CD8-positive, alpha-beta memory T cell (primary cell): ENCODE measurements around the gene REEP6. TPM values are rescaled to one million over a fixed set of nuclear protein-coding genes. Genes with fewer than 3 reads are reported as not detected.
A peak's percentile ranks its signal among the peaks of the same experiment; 100 is the strongest.

Experiments
- CTCF ChIA-PET: fragments of 350-600 bp; sonication (Branson Sonifier 250); formaldehyde crosslinking; loops from one replicate; lab custom pipeline; 2021; ENCODE audit warnings: antibody characterized with exemption; lab: Charles Lee
- POLR2A ChIA-PET: fragments of 350-600 bp; sonication (Branson Sonifier 250); formaldehyde crosslinking; loops from one replicate; lab custom pipeline; 2021; ENCODE audit warnings: antibody characterized with exemption; lab: Charles Lee
- DNase-seq, 5 donors: peaks; one replicate each; pipeline versions ENCODE4 v3.0.0 to v3.0.0-alpha.2; 2020 to 2022; ENCODE audit warnings: mixed read lengths in 1 of 5
- H3K27ac ChIP-seq: one replicate; pipeline ENCODE4 v1.7.0; 2013; ENCODE audit warnings: low read depth, mild to moderate bottlenecking, low read length, moderate library complexity
- H3K27me3 ChIP-seq: 2 replicates; pipeline ENCODE4 v1.7.0; 2013; ENCODE audit warnings: low read length, mild to moderate bottlenecking; ENCODE audit not compliant: insufficient read depth, poor library complexity, severe bottlenecking
- H3K36me3 ChIP-seq: 2 replicates; pipeline ENCODE4 v1.7.0; 2013; ENCODE audit warnings: mild to moderate bottlenecking, low read length, moderate library complexity; ENCODE audit not compliant: insufficient read depth
- H3K4me1 ChIP-seq: 2 replicates; pipeline ENCODE4 v1.7.0; 2013; ENCODE audit warnings: mild to moderate bottlenecking, low read length, moderate library complexity; ENCODE audit not compliant: insufficient read depth
- H3K4me3 ChIP-seq: 2 replicates; pipeline ENCODE4 v1.7.0; 2013; ENCODE audit warnings: mild to moderate bottlenecking, low read length
- H3K9me3 ChIP-seq: 2 replicates; pipeline ENCODE4 v1.7.0; 2013; ENCODE audit warnings: mild to moderate bottlenecking, low read length
- H3K27ac Mint-ChIP-seq, 8 donors: one replicate each; pipeline ENCODE4 v1.8.0; 2020 to 2021; ENCODE audit warnings: mixed read lengths in 8 of 8, mild to moderate bottlenecking in 6 of 8, inconsistent platforms in 3 of 8, moderate library complexity in 3 of 8
- H3K27me3 Mint-ChIP-seq, 2 donors: one replicate each; pipeline ENCODE4 v1.8.0; 2020 to 2021; ENCODE audit warnings: mixed read lengths in 2 of 2, mild to moderate bottlenecking in 1 of 2, moderate library complexity in 1 of 2
- H3K36me3 Mint-ChIP-seq, 3 donors: one replicate each; pipeline ENCODE4 v1.8.0; 2020 to 2021; ENCODE audit warnings: mixed read lengths in 3 of 3, inconsistent platforms in 1 of 3, mild to moderate bottlenecking in 1 of 3
- H3K4me1 Mint-ChIP-seq, 3 donors: one replicate each; pipeline ENCODE4 v1.8.0; 2020 to 2021; ENCODE audit warnings: mixed read lengths in 3 of 3, inconsistent platforms in 1 of 3, mild to moderate bottlenecking in 1 of 3
- H3K4me3 Mint-ChIP-seq, 7 donors: one replicate each; pipeline ENCODE4 v1.8.0; 2020 to 2021; ENCODE audit warnings: mixed read lengths in 7 of 7, mild to moderate bottlenecking in 6 of 7, moderate library complexity in 4 of 7, inconsistent platforms in 2 of 7
- H3K9me3 Mint-ChIP-seq, 5 donors: one replicate each; pipeline ENCODE4 v1.8.0; 2020 to 2022; ENCODE audit warnings: mixed read lengths in 5 of 5, mild to moderate bottlenecking in 3 of 5, moderate library complexity in 2 of 5, inconsistent platforms in 1 of 5
- polyA plus RNA-seq: library from polyadenylated mRNA; unstranded; fragments of 300-500 nt; fragmentation: Illumina TruSeq; gene quantifications from one replicate; pipeline ENCODE4 v1.2.3, GENCODE V29; 2021
- total RNA-seq, 2 experiments: library from RNA; stranded (reverse); gene quantifications; one replicate each; pipeline ENCODE4 v1.2.3, GENCODE V29; 2021

The REEP6 gene
- total and polyA plus RNA-seq, 3 experiments from 2014 or later: 1.8 to 4.5 (median 2.0) TPM

DNA sequence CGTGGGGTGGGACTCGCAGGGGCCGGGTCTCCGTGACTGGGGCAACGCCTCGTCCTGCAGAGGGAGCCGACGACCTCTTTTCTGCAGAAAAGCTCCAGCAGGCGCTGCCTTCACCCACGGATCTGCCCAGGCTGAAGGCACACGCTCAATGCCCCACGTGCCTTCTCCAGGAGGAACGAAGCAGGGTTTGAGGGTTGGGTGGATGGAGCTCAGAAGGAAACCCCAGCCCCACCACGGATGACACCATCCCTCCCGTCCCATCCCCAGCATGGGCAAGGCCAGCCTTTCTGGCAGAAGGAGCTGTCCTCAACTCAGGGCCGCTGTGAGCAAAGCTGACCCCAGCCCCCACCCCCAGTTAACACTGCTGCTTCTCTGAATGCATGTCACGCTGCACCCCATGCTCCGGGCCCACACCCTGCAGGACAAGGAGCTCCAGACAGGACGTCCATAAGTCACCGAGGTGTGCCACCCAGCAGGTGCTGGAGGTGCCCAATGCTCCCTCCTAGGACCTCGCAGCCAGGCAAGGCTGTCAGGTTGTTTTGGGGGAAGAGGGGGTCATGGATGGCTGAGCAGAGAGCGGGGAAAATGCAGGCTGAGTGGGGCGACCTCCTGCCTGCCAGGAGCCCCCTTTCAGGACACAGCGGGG, 19.3 kb upstream of the REEP6 start:
- H3K4me1 ChIP-seq: peaks cover 28% of the 10 kb centered on the region
- H3K36me3 Mint-ChIP-seq: peaks cover 0 to 10% (median 0%) of the 10 kb centered on the region in 3 donors
- H3K9me3 Mint-ChIP-seq: no peaks in the 10 kb centered on the region

DNA sequence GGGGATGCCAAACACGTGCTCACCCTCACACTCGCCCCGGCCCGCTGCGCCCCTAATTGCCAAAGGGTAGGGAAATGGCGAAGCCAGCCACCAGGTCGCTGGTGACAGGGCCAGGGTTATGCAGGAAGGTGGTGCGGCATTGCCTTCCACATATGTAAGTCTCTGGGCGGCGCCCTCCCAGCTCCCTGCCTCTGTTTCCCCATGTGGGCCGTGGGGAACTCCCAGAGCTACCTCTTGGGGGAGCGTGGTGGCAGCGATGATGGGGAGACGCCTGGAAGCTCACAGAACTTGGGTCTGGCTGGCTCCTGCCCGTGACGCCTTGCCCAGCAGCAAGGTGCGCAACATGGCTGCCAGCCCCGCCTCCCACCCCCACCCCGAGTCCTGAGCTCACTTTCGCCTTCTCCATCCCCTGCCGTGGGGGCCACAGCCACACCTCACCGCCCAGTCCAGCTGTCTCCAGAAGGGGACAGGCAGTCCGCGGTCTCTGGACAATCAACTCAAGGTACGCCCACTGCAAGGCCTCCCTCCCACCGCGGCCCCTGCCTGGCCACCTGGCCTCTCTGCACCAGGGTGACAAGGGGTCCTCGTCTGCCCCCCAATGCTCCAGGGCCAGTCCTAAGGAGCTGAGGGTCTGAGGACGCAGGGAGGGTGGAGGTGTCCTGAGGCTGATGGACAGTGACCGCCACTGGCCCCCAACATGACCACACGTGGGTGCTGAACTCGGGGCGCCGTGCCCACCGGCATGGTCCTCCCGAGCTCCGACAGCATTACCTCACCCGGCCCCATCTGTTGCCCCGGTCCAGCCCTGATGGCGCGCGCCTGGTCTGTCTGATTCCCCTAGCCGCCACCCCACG, 18.5 kb upstream of the REEP6 start:
- Histone ChIP-seq H3K9me3 (no peaks in the 10 kb centered on the region), H3K36me3 (no peaks in the 10 kb centered on the region), H3K4me1 (peaks cover 24% of the 10 kb centered on the region), H3K4me3 (no peak overlapping the region), H3K27me3 (peaks cover 13% of the 10 kb centered on the region), H3K27ac (no peak overlapping the region)
- Mint-ChIP-seq H3K36me3 (peaks cover 0 to 14% (median 0%) of the 10 kb centered on the region in 3 donors), H3K9me3 (no peaks in the 10 kb centered on the region), H3K4me3 (peak overlapping the region in 3 of 7 donors; percentile 18 to 50 (median 32)), H3K4me1 (peaks cover 8 to 29% (median 13%) of the 10 kb centered on the region in 3 donors), H3K27me3 (peaks cover 0 to 2% of the 10 kb centered on the region in 2 donors), H3K27ac (no peak overlapping the region)
- no peak for DNase-seq
- POLR2A ChIA-PET: interaction anchor here (0.5 to 0.8 kb wide), 3 partner anchors 35 to 1868 kb away, joined by 4 to 5 read pairs (median 4); no protein-coding TSS in a partner anchor
- CTCF ChIA-PET: interaction anchor here (1.1 to 2.3 kb wide), 4 partner anchors 17 to 200 kb away, joined by 3 to 12 read pairs (median 4); no protein-coding TSS in a partner anchor

More for the DNA sequence above, 19.3 kb upstream of the REEP6 start:
- Histone ChIP-seq H3K4me3 (peak overlapping the region; percentile 61), H3K9me3 (no peaks in the 10 kb centered on the region), H3K36me3 (no peaks in the 10 kb centered on the region), H3K27me3 (peaks cover 16% of the 10 kb centered on the region), H3K27ac (no peak overlapping the region)
- POLR2A ChIA-PET: interaction anchor here (0.5 to 1.8 kb wide), 2 partner anchors 26 to 292 kb away, joined by 4 to 5 read pairs; no protein-coding TSS in a partner anchor
- DNase-seq: no peak
- H3K4me1 Mint-ChIP-seq: peaks cover 5 to 25% (median 9%) of the 10 kb centered on the region in 3 donors
- peaks cover 0 to 2% of the 10 kb centered on the region in 2 donors for H3K27me3 Mint-ChIP-seq
- peak overlapping the region in 6 of 7 donors; percentile 22 to 80 (median 53) for H3K4me3 Mint-ChIP-seq
- no peak overlapping the region for H3K27ac Mint-ChIP-seq
- CTCF ChIA-PET: interaction anchor here (1.1 to 2.3 kb wide), 6 partner anchors 16 to 201 kb away, joined by 3 to 12 read pairs (median 4); partner anchors contain the start of gene ADAMTSL5

DNA sequence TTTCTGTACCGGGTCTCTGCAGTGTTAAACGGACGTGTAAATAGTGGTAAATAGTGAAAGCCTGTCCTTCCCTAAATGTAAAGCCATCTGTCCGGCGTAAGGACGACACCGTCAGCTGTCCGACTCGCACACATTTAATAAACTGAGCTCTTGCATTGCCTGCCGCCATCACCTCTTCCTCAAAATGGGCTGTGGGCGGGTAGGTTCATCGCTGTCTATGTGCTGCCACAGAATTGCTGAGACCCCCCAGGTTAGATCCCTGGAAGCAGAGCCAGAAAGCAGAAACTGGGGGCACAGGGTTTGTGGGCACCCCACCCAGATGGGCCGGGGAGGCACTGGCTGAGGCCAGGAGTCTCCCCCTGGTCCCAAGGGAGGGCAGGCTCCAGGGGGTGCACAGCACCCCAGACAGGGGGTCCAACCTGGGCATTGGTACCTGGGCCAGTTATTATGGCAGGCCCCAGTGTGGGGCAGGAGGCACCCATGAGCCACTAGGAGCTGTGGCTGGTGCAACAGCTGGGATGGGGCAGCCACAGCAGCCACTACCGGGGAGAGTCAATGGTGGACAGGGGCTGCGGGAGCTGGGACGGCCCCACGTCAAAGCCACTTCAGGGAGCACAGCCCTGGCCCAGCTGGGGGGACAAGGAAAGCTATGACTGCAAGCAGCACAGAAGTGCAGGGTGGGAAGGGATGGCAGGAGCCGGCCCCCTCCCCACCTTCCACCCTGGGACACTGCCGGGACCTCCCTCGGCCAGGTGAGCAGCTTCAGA, 17.7 kb upstream of the REEP6 start:
- DNase-seq: no peak
- H3K27ac Mint-ChIP-seq: no peak overlapping the region
- H3K4me1 Mint-ChIP-seq: peaks cover 10 to 34% (median 17%) of the 10 kb centered on the region in 3 donors
- Histone ChIP-seq H3K4me3 (no peak overlapping the region), H3K4me1 (peaks cover 27% of the 10 kb centered on the region), H3K27me3 (peaks cover 7% of the 10 kb centered on the region), H3K36me3 (no peaks in the 10 kb centered on the region), H3K9me3 (no peaks in the 10 kb centered on the region), H3K27ac (no peak overlapping the region)
- H3K9me3 Mint-ChIP-seq: no peaks in the 10 kb centered on the region
- H3K27me3 Mint-ChIP-seq: peaks cover 0 to 2% of the 10 kb centered on the region in 2 donors
- POLR2A ChIA-PET: interaction anchor here (0.6 to 1.3 kb wide), 3 partner anchors 29 to 1867 kb away, joined by 3 to 5 read pairs (median 4); no protein-coding TSS in a partner anchor
- CTCF ChIA-PET: interaction anchor here (1.5 to 2.3 kb wide), 3 partner anchors 28 to 194 kb away, joined by 4 to 12 read pairs (median 8); no protein-coding TSS in a partner anchor
- peak overlapping the region in 3 of 7 donors; percentile 5 to 50 (median 8) for H3K4me3 Mint-ChIP-seq
- peaks cover 0 to 16% (median 0%) of the 10 kb centered on the region in 3 donors for H3K36me3 Mint-ChIP-seq

DNA sequence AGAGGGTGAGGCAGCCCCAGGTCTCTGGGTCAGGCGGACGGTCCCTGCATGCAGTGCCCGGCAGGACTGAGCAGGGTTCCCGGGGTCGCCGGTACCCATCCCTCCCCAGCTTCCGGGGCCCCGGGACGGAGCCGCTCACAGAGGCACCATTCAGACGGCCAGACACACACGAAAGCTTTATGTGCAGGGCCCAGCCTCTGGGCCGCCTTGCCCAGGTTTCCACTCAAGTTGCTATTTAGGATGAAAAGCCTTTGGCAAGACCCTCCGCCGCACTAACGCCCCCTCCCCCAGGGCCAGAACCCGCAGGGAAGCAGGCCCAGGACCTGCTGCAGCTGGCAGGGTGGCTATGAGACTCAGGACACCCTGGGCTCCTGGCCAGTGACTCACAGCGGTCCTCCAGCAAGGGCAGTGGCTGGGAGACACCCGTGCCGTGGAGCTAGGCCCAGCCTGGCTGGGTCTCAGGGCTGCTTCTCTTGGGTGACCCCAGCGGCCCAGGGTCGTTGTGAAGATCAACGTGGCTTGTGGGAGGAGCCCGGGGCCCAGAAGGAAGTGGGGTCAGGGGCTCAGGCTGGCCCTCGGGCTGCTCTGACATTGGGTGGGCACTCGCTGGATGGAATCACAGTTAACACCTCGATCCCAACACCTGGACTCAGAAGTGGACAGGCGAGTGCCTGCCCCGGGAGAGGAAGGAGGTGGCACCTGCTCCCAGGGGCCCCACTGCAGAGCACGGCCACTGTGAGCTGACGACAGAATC, 16.8 kb upstream of the REEP6 start:
- peaks cover 28% of the 10 kb centered on the region for H3K4me1 ChIP-seq

DNA sequence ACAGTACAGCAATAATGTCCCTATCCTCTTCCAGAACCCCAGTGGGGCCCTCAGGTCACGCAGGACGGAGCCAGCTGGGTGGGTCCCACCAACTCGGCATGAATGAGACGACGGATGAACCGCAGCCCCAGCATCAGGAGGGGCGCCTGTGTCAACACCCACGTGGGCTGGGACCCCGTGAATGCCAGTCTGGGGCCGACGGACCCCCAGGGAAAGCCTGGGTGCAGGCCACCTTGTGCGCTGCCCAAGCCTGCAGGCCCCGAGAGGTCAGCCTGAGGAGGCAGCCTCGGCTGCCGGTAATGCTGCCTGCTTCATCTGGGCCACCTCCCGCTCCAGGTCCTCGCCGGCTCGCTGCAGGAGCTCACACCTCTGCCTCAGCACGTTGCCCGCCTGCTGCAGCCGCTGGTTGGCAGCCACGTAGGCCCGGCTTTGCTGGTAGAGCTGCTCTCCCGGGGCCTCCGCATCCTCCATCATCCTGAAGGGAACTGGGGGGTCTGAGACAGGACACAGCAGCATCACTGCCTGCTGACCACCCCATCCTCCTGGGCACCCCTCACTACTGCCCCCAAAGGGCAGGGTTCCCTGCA, 16.1 kb upstream of the REEP6 start:
- Histone ChIP-seq H3K27me3 (peaks cover 5% of the 10 kb centered on the region), H3K9me3 (no peaks in the 10 kb centered on the region), H3K4me3 (no peak overlapping the region), H3K27ac (no peak overlapping the region), H3K36me3 (no peaks in the 10 kb centered on the region), H3K4me1 (peaks cover 27% of the 10 kb centered on the region)
- H3K9me3 Mint-ChIP-seq: no peaks in the 10 kb centered on the region
- POLR2A ChIA-PET: interaction anchor here (1.3 kb wide), 1 partner anchor 31 kb away, joined by 3 read pairs; no protein-coding TSS in a partner anchor
- peaks cover 0 to 2% of the 10 kb centered on the region in 2 donors for H3K27me3 Mint-ChIP-seq
- H3K4me1 Mint-ChIP-seq: peaks cover 17 to 41% (median 21%) of the 10 kb centered on the region in 3 donors
- H3K27ac Mint-ChIP-seq: no peak overlapping the region
- CTCF ChIA-PET: interaction anchor here (1.0 to 1.9 kb wide), 2 partner anchors 8 to 30 kb away, joined by 3 to 8 read pairs; no protein-coding TSS in a partner anchor
- DNase-seq: no peak
- H3K4me3 Mint-ChIP-seq: no peak overlapping the region
- H3K36me3 Mint-ChIP-seq: peaks cover 0 to 19% (median 0%) of the 10 kb centered on the region in 3 donors

More for the DNA sequence above, 16.8 kb upstream of the REEP6 start:
- ChIA-PET CTCF (interaction anchor here (1.5 to 1.9 kb wide), 2 partner anchors 29 to 195 kb away, joined by 4 to 8 read pairs; no protein-coding TSS in a partner anchor), POLR2A (interaction anchor here (1.3 kb wide), 1 partner anchor 30 kb away, joined by 3 read pairs; no protein-coding TSS in a partner anchor)
- Histone ChIP-seq H3K4me3 (no peak overlapping the region), H3K9me3 (no peaks in the 10 kb centered on the region), H3K36me3 (no peaks in the 10 kb centered on the region), H3K27ac (no peak overlapping the region), H3K27me3 (peaks cover 5% of the 10 kb centered on the region)
- Mint-ChIP-seq H3K27me3 (peaks cover 0 to 2% of the 10 kb centered on the region in 2 donors), H3K4me1 (peaks cover 14 to 36% (median 20%) of the 10 kb centered on the region in 3 donors), H3K27ac (no peak overlapping the region), H3K36me3 (peaks cover 0 to 19% (median 0%) of the 10 kb centered on the region in 3 donors), H3K4me3 (no peak overlapping the region), H3K9me3 (no peaks in the 10 kb centered on the region)
- DNase-seq: no peak

DNA sequence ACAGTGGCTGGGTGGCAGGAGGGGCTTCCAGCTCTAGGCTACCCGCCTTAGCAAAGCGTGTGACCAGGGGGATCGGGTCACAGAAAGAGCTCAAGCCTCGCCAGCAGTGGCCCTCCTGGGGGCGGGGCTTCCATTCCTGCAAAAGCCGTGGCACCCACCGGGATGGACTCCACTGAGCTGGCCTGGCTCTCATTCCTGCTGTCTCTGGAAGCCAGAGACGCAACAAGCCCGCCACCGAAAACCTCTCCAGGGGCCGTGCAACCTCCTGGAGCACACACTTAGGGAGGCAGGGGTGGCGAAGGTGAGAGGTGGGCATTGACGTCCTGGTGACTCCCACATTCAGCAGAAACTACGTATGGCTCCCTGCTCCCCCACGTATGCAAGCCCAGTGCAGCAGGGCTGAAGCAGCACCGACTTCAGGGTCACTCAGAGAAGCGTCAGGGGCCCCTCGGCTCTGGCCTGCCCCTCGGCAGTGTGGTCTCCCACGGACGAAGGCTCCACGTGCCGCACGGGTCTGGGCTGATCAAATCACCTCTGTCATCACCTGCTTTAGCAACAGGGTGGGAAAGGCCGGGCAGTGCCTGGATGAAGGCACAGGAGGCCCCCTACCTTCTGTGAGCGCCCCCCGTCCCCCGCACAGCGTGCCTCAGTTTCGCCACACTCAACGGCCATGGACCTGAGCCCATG, 15.1 kb upstream of the REEP6 start:
- no peak overlapping the region for H3K27ac Mint-ChIP-seq
- Histone ChIP-seq H3K4me3 (no peak overlapping the region), H3K27ac (no peak overlapping the region), H3K36me3 (no peaks in the 10 kb centered on the region), H3K4me1 (peaks cover 20% of the 10 kb centered on the region), H3K27me3 (peaks cover 5% of the 10 kb centered on the region), H3K9me3 (no peaks in the 10 kb centered on the region)
- CTCF ChIA-PET: interaction anchor here (1.0 kb wide), 1 partner anchor 9 kb away, joined by 3 read pairs; no protein-coding TSS in a partner anchor
- peaks cover 17 to 37% (median 19%) of the 10 kb centered on the region in 3 donors for H3K4me1 Mint-ChIP-seq
- H3K4me3 Mint-ChIP-seq: peak overlapping the region in 2 of 7 donors; percentile 46 to 67
- no peaks in the 10 kb centered on the region for H3K9me3 Mint-ChIP-seq
- peaks cover 0 to 19% (median 0%) of the 10 kb centered on the region in 3 donors for H3K36me3 Mint-ChIP-seq
- no peak for DNase-seq
- H3K27me3 Mint-ChIP-seq: peaks cover 0 to 3% of the 10 kb centered on the region in 2 donors
- POLR2A ChIA-PET: no interaction called here
